Cardiac muscle cell (in vitro differentiated cells and primary cell): ENCODE results near the gene PRKCG. TPM values are rescaled to one million over a fixed set of nuclear protein-coding genes. Genes with fewer than 3 reads are reported as not detected.
"Not testable (repeated sequence)": the region's sequence is repeated elsewhere in the genome, so short reads cannot be mapped to it uniquely, and the experiment has no call there.

Source experiments
- DNase-seq, 2 donors: peaks; one replicate each; pipeline versions ENCODE4 v3.0.0 to v3.0.0-alpha.2; 2010 to 2017; ENCODE audit warnings: low read depth in 1 of 2, low spot score in 1 of 2
- H3K27ac ChIP-seq: fragments of 200-600 bp; sonication (generic); 2 replicates; pipeline ENCODE4 v1.5.1; 2016
- H3K27me3 ChIP-seq: fragments of 200-600 bp; sonication (generic); 2 replicates; pipeline ENCODE4 v1.6.0; 2016; ENCODE audit warnings: control low read depth
- H3K36me3 ChIP-seq: fragments of 200-600 bp; sonication (generic); 2 replicates; pipeline ENCODE4 v1.5.1; 2016; ENCODE audit warnings: control low read depth
- H3K4me1 ChIP-seq: fragments of 200-600 bp; sonication (generic); 2 replicates; pipeline ENCODE4 v1.8.1; 2017; ENCODE audit warnings: low read depth, mild to moderate bottlenecking, mixed run types
- H3K4me3 ChIP-seq: fragments of 200-600 bp; sonication (generic); 2 replicates; pipeline ENCODE4 v1.5.1; 2016; ENCODE audit warnings: mild to moderate bottlenecking
- H3K9me3 ChIP-seq: fragments of 200-600 bp; sonication (generic); 2 replicates; pipeline ENCODE4 v1.5.1; 2017; ENCODE audit warnings: low read depth, mild to moderate bottlenecking, control low read depth
- polyA plus RNA-seq: library from polyadenylated mRNA; unstranded; fragments of >200 nt; fragmentation: Nextera tagmentation; extraction: Ambion mirVana; gene quantifications from 2 replicates; pipeline ENCODE4 v1.2.1, GENCODE V29; 2016
- total RNA-seq: library from RNA; depleted of rRNA; stranded (reverse); fragments of >200 nt; gene quantifications from 2 replicates; pipeline ENCODE4 v1.2.3, GENCODE V29; 2016
- TF ChIP-seq, protein P1 (sequence below): IDR thresholded peaks from 2 replicates; pipeline ENCODE4 v1.5.1; 2012; ENCODE audit warnings: low read depth, mild to moderate bottlenecking, low read length

Gene PRKCG
- total and polyA plus RNA-seq, 2 experiments from 2014 or later: 3.2 to 4.3 TPM

DNA sequence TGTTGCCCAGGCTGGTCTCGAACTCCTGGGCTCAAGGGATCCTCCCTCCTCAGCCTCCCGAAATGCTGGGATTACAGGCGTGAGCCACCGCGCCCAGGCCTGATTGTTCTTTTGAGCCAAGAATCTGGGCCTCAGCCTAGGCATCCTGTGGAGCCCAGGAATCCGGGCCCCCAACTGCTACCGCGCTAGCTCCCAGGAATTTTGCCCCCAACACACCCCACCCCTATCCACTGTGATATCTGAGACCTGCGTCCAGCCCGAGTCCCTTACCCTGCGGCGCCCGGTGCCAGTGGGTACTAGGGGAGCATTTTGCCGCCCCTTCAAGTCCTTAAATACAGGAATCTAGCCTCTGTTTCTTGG lies 15.2 kb upstream of the PRKCG start:
- TF ChIP-seq, protein P1, sequence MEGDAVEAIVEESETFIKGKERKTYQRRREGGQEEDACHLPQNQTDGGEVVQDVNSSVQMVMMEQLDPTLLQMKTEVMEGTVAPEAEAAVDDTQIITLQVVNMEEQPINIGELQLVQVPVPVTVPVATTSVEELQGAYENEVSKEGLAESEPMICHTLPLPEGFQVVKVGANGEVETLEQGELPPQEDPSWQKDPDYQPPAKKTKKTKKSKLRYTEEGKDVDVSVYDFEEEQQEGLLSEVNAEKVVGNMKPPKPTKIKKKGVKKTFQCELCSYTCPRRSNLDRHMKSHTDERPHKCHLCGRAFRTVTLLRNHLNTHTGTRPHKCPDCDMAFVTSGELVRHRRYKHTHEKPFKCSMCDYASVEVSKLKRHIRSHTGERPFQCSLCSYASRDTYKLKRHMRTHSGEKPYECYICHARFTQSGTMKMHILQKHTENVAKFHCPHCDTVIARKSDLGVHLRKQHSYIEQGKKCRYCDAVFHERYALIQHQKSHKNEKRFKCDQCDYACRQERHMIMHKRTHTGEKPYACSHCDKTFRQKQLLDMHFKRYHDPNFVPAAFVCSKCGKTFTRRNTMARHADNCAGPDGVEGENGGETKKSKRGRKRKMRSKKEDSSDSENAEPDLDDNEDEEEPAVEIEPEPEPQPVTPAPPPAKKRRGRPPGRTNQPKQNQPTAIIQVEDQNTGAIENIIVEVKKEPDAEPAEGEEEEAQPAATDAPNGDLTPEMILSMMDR: no peak
- no peaks in the 10 kb centered on the region for H3K36me3 ChIP-seq
- H3K9me3 ChIP-seq: no peaks in the 10 kb centered on the region
- no peaks in the 10 kb centered on the region for H3K4me1 ChIP-seq
- no peaks in the 10 kb centered on the region for H3K27me3 ChIP-seq
- peak overlapping the region; percentile 91 for H3K27ac ChIP-seq
- DNase-seq: no peak
- peak overlapping the region; percentile 56 for H3K4me3 ChIP-seq

DNA sequence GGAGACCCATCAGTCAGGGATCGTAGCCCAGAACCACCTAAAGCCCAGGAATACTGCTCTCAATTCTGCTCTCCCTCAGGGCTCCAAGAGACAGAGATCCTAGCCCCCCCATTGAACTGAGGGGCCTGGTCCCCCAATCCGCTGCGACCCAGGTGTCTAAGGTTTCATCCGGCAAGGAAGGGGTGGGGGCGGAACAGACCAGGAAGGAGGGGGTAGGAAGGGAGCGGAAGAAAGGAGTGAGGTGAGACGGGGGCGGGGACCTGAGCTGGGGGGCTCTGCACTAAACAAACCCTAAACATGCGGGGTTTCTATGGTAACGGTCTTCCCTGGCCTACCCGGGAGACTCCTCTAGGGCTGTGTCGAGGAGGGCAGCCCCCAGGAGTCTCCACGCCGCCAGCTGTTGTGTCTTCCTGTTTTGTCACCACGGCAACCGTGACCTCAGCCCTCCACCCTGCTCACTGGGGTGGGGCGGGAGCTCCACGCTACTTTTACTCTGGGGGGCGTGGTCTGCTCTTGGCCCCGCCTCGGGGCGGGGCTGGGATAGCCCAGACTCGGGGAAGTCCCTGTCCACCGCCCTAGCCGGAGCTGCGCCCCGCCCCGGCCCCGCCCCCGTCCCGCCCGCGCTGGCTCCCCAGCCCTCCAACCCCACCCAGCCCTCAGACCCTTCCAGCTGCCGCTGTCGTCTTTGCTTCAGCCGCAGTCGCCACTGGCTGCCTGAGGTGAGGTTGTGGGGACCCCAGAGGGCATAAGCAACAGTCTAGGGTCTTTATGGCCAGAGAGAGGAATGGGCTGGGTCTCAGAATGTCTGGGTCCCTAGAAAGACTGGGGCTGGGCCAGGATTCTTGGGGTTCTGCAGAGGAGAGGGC lies 14.5 kb upstream of the PRKCG start, which contains the start of gene MYADM:
TSS of gene MYADM (plus strand) at position 659 of the 866 bp plus-strand sequence. CDS start 5,647 bp downstream, outside the sequence.
- H3K27ac ChIP-seq: peak within 1 kb of the TSS; percentile 100
- no peaks in the 10 kb centered on the region for H3K4me1 ChIP-seq
- H3K27me3 ChIP-seq: no peaks in the 10 kb centered on the region
- H3K4me3 ChIP-seq: peak within 1 kb of the TSS; percentile 70
- TF ChIP-seq, protein P1: no peak
- no peaks in the 10 kb centered on the region for H3K36me3 ChIP-seq
- peak; percentile 99 for DNase-seq
- H3K9me3 ChIP-seq: no peaks in the 10 kb centered on the region

DNA sequence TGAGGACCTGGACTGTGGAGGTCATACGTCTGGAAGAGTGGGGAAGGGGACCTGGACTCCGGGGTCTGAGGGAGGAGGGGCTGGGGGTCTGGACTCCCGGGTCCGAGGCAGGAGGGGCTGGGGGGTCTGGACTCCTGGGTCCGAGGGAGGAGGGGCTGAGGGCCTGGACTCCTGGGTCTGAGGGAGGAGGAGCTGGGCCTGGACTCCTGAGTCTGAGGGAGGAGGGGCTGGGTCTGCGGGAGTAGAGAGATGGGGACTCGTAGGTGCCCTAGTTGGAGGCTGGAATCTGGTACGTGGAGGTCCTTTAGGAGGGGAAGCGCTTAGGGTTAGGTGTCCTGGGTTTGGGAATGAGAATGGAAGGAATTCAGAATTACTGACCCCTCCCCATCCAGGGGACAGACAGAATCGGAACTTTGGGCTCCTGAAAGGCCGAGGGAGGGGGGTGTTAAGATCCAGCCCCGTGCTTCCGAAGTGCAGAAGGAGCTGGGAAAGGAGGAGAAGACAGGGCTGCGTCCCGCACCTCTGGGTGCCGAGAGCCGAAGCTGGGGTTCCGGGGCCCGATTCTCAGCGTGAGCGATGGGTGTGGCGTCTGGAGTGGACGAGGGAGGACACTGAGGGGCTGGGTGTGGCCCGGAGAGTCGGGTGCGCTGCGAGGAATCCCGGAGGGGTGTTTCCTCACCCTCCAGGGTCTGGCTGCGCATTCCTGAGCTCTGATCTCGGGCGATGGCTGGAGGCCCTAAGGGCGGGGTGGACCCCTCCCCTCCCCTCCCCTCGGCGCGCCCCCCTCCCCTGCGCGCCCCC lies 13.7 kb upstream of the PRKCG start:
- H3K27me3 ChIP-seq: no peaks in the 10 kb centered on the region
- H3K36me3 ChIP-seq: no peaks in the 10 kb centered on the region
- DNase-seq: peak; percentile 69 to 81
- H3K4me3 ChIP-seq: peak overlapping the region; percentile 70
- peak overlapping the region; percentile 100 for H3K27ac ChIP-seq
- TF ChIP-seq, protein P1: no peak
- no peaks in the 10 kb centered on the region for H3K4me1 ChIP-seq
- H3K9me3 ChIP-seq: no peaks in the 10 kb centered on the region

DNA sequence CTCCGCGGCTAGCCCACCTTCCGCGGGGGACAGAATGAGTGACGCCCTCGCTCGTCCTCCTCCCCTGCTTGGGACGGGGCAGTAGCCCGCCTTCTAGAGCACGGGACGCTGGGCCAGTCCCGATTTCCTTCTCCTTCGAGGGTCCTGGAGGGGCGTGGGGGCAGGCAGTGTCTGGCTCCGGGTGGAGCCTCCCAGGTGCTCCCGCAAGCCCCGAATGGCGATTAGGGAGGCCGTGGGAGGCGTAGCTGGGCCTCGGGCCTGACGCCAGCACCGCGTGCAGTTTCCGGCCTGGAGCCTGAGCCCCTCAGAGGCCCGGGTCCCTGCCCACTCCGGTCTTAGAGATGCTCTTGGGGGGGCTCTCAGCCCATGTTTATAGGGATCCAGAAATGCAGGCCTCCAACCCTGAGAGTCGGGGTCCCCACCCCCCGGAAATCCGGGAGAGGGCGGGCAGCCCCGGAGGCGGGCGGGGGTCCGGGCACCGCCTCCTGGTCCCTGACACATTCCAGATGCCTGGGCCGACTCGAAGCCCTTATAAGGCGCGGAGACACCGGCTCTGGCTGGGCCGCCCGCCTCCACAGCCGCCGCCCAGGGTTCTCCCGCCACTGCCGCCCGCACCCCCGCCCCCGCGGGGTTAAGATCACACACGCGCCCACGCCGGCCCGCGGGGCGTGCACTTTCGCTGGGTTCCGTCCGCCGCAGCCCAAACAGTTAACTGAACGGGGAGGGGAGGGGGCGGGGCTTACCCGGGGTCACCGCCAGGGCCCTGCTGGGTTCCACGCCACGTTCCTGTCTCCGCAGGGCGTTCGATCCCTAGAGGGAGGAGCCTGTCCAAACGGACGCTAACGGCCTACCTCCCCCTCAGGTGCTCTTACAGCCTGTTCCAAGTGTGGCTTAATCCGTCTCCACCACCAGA lies 12.8 kb upstream of the PRKCG start:
- TF ChIP-seq, protein P1: peak; percentile 11
- peak; percentile 95 to 98 for DNase-seq
- Histone ChIP-seq H3K4me3 (peak overlapping the region; percentile 70), H3K4me1 (no peaks in the 10 kb centered on the region), H3K27me3 (no peaks in the 10 kb centered on the region), H3K27ac (peak overlapping the region; percentile 100), H3K9me3 (no peaks in the 10 kb centered on the region), H3K36me3 (peaks cover 4% of the 10 kb centered on the region)

DNA sequence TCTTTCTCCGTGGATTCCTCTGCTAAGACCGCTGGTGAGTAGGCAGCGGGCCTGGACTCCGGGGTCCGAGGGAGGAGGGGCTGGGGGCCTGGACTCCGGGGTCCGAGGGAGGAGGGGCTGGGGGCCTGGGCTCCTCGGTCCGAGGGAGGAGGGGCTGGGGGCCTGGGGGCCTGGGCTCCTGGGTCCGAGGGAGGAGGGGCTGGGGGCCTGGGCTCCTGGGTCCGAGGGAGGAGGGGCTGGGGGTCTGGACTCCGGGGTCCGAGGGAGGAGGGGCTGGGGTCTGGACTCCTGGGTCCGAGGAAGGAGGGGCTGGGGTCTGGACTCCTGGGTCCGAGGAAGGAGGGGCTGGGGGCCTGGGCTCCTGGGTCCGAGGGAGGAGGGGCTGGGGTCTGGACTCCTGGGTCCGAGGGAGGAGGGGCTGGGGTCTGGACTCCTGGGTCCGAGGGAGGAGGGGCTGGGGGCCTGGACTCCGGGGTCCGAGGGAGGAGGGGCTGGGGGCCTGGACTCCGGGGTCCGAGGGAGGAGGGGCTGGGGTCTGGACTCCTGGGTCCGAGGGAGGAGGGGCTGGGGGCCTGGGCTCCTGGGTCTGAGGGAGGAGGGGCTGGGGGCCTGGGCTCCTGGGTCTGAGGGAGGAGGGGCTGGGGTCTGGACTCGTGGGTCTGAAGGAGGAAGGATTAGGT lies 12.1 kb upstream of the PRKCG start:
- H3K36me3 ChIP-seq, H3K27me3 ChIP-seq, H3K9me3 ChIP-seq, H3K4me1 ChIP-seq, DNase-seq: not testable (repeated sequence)
- Histone ChIP-seq H3K4me3 (peak overlapping the region; percentile 70), H3K27ac (peak overlapping the region; percentile 100)
